ENCODE data around the gene BCL2L15. TPM values are rescaled to one million over a fixed set of nuclear protein-coding genes. Genes with fewer than 3 reads are reported as not detected.

The BCL2L15 gene
- total RNA-seq, 1 experiment from 2014 or later: 2.3 TPM

DNA sequence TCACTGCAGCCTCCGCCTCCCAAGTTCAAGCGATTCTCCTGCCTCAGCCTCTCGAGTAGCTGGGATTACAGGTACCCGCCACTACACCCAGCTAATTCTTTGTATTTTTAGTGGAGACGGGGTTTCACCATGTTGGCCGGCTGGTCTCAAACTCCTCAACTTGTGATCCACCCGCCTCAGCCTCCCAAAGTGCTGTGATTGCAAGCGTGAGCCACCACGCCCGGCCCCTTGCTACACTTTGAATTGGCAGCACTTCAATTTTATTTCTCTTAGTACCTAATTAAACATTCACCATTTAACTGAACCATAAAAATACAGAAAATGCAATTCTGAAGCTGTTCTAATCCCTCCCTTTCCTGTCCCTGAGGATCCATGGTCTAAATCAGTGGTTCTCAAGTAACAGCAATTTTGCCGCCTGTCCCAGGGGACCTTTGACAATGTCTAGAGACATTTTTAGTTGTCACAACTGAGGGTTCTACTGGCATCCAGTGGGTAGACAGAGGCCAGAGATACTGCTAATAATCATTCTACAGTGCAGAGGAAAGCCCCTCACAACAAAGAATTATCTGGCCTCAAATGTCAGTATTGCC lies 4.3 kb upstream of the BCL2L15 start:
- ChIA-PET POLR2A (no interaction called here), CTCF (interaction anchor here (1.0 kb wide), 1 partner anchor 57 kb away, joined by 5 read pairs; no protein-coding TSS in a partner anchor)

DNA sequence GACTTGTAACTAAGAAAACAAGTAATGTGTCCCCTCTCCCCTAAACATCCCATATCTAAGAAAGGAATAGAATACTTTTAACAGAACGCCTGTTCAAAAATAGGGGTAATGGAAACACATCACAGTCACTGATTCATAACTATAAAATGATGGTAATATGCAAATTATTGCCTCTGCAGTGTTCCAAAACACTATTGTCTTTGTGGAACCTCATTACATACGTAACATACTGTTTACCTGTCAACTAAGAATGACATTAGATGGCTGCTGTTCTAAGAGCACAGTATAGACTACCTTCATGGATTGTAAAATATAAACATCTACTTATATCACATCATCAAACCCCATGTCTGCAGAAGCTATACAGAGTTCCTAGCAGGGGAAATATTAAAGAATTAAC lies 3.4 kb upstream of the BCL2L15 start:
- DNase-seq (ENCODE audit: unreplicated experiment): no peak
- intact Hi-C loops (cut with micrococcal nuclease): no loop called here
- no peaks in the 10 kb centered on the region for H3K27me3 Mint-ChIP-seq (ENCODE audit: insufficient read depth, unreplicated experiment)
- POLR2A ChIA-PET: interaction anchor here (0.6 kb wide), 2 partner anchors 128 to 151 kb away, joined by 3 read pairs; no protein-coding TSS in a partner anchor
- TF ChIP-seq, protein P1, sequence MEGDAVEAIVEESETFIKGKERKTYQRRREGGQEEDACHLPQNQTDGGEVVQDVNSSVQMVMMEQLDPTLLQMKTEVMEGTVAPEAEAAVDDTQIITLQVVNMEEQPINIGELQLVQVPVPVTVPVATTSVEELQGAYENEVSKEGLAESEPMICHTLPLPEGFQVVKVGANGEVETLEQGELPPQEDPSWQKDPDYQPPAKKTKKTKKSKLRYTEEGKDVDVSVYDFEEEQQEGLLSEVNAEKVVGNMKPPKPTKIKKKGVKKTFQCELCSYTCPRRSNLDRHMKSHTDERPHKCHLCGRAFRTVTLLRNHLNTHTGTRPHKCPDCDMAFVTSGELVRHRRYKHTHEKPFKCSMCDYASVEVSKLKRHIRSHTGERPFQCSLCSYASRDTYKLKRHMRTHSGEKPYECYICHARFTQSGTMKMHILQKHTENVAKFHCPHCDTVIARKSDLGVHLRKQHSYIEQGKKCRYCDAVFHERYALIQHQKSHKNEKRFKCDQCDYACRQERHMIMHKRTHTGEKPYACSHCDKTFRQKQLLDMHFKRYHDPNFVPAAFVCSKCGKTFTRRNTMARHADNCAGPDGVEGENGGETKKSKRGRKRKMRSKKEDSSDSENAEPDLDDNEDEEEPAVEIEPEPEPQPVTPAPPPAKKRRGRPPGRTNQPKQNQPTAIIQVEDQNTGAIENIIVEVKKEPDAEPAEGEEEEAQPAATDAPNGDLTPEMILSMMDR (IDR thresholded peaks at IDR 0.05; ENCODE audit: unreplicated experiment): no peak
- H3K36me3 Mint-ChIP-seq (ENCODE audit: insufficient read depth, unreplicated experiment): peaks cover 18% of the 10 kb centered on the region
- no peak overlapping the region for H3K4me3 Mint-ChIP-seq (ENCODE audit: unreplicated experiment)
- H3K4me1 Mint-ChIP-seq (ENCODE audit: insufficient read depth, unreplicated experiment): no peaks in the 10 kb centered on the region
- H3K27ac Mint-ChIP-seq (ENCODE audit: low read depth, unreplicated experiment): no peak overlapping the region
- CTCF ChIA-PET: no interaction called here
- no peaks in the 10 kb centered on the region for H3K9me3 Mint-ChIP-seq (ENCODE audit: unreplicated experiment)
- BruUV-seq (replicated peaks): no TSS peak

More for the DNA sequence above, 4.3 kb upstream of the BCL2L15 start:
- no peak overlapping the region for H3K4me3 Mint-ChIP-seq (ENCODE audit: unreplicated experiment)
- H3K9me3 Mint-ChIP-seq (ENCODE audit: unreplicated experiment): no peaks in the 10 kb centered on the region
- BruUV-seq (replicated peaks): no TSS peak
- peaks cover 19% of the 10 kb centered on the region for H3K36me3 Mint-ChIP-seq (ENCODE audit: insufficient read depth, unreplicated experiment)
- H3K27ac Mint-ChIP-seq (ENCODE audit: low read depth, unreplicated experiment): no peak overlapping the region
- no peak for DNase-seq (ENCODE audit: unreplicated experiment)
- no peaks in the 10 kb centered on the region for H3K27me3 Mint-ChIP-seq (ENCODE audit: insufficient read depth, unreplicated experiment)
- TF ChIP-seq, protein P1 (IDR thresholded peaks at IDR 0.05; ENCODE audit: unreplicated experiment): no peak
- intact Hi-C loops (cut with micrococcal nuclease): no loop called here
- no peaks in the 10 kb centered on the region for H3K4me1 Mint-ChIP-seq (ENCODE audit: insufficient read depth, unreplicated experiment)

DNA sequence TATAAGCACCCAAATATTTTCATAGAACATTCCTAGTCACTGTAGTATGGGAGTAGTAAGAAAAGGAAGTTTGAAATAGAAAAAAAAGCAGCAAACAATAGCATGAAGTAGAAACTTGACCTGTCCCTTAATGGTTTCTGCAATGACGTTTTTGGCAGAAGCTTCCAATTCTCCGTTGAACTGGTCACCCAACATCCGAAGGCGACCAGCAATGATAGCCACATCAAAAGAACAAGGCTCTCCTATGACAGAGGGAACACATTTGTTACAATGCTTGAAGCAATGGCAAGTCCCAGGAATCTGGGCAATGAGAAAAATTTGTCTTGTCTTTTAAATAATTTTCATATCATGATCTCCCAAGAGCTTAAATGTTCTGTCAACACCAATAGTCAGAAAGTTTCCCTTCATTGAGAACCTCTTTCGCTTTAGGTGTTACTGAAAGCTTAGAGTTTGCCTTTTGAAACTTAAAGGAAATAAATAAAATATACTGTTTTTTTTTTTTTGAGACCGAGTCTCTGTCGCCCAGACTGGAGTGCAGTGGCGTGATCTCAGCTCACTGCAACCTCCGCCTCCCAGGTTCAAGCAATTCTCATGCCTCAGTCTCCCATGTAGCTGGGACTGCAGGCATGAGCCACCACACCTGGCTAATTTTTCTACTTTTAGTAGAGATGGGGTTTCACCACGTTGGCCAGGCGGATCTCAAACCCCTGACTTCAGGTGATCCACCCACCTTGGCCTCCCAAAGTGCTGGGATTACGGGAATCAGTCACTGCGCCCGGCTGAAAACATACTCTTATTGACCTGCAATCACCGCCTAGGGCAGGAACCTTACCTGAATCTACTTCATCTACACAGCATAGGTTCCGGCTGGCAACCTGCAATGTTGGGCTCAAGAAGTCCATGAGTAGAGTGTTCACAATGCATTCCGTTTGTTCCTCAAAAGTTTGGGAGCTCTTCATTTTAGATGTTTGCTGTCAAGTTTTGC lies 672 bp downstream of the BCL2L15 start:
- no peak overlapping the region for H3K27ac Mint-ChIP-seq (ENCODE audit: low read depth, unreplicated experiment)
- H3K36me3 Mint-ChIP-seq (ENCODE audit: insufficient read depth, unreplicated experiment): peaks cover 7% of the 10 kb centered on the region
- DNase-seq (ENCODE audit: unreplicated experiment): no peak
- no peaks in the 10 kb centered on the region for H3K4me1 Mint-ChIP-seq (ENCODE audit: insufficient read depth, unreplicated experiment)
- BruUV-seq (replicated peaks): no TSS peak
- TF ChIP-seq, protein P1 (IDR thresholded peaks at IDR 0.05; ENCODE audit: unreplicated experiment): no peak
- ChIA-PET POLR2A (interaction anchor here (0.6 kb wide), 1 partner anchor 164 kb away, joined by 3 read pairs; no protein-coding TSS in a partner anchor), CTCF (interaction anchor here (1.1 kb wide), 2 partner anchors 9 to 18 kb away, joined by 3 to 6 read pairs; no protein-coding TSS in a partner anchor)
- H3K4me3 Mint-ChIP-seq (ENCODE audit: unreplicated experiment): no peak overlapping the region
- no peaks in the 10 kb centered on the region for H3K9me3 Mint-ChIP-seq (ENCODE audit: unreplicated experiment)
- H3K27me3 Mint-ChIP-seq (ENCODE audit: insufficient read depth, unreplicated experiment): no peaks in the 10 kb centered on the region
- intact Hi-C loops (cut with micrococcal nuclease): no loop called here

DNA sequence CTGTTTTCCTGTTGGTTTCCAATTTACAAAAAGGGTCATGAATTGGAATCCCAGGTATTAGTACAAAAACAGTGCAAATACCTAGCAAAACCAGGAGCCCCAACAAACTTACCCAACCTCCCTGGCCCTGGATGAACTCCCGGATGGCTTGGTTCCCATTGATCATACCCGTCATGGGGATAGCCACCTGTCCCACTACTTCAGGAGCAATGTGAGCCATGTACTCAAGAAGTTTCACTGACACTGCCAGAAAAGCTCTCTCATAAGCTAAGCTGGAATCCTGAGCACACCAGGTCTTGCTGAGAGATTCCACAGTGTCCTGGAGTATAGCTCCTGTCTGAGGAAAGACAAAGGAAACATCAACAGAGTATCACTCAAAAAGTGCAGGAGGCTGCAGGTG lies 5.7 kb downstream of the BCL2L15 start:
- ChIA-PET POLR2A (interaction anchor here (0.7 to 1.3 kb wide), 2 partner anchors 17 to 49 kb away, joined by 3 to 4 read pairs; no protein-coding TSS in a partner anchor), CTCF (interaction anchor here (0.7 kb wide), 3 partner anchors 12 to 43 kb away, joined by 3 read pairs; no protein-coding TSS in a partner anchor)
- Mint-ChIP-seq H3K36me3 (ENCODE audit: insufficient read depth, unreplicated experiment) (no peaks in the 10 kb centered on the region), H3K27ac (ENCODE audit: low read depth, unreplicated experiment) (no peak overlapping the region), H3K4me1 (ENCODE audit: insufficient read depth, unreplicated experiment) (no peaks in the 10 kb centered on the region), H3K4me3 (ENCODE audit: unreplicated experiment) (no peak overlapping the region), H3K9me3 (ENCODE audit: unreplicated experiment) (no peaks in the 10 kb centered on the region), H3K27me3 (ENCODE audit: insufficient read depth, unreplicated experiment) (no peaks in the 10 kb centered on the region)
- DNase-seq (ENCODE audit: unreplicated experiment): no peak
- intact Hi-C loops (cut with micrococcal nuclease): no loop called here
- BruUV-seq (replicated peaks): no TSS peak
- TF ChIP-seq, protein P1 (IDR thresholded peaks at IDR 0.05; ENCODE audit: unreplicated experiment): no peak
